Loucy (cell line): Measurements from ENCODE around the gene TRIM58.

Experiments
- H2AFZ ChIP-seq: fragments of 200-600 bp; sonication (generic); 2 replicates; pipeline ENCODE4 v1.6.0; 2016; ENCODE audit warnings: antibody characterized with exemption, mild to moderate bottlenecking, low read length, moderate library complexity
- H3F3A ChIP-seq: fragments of 200-600 bp; 2 replicates; pipeline ENCODE4 v1.6.0; 2016; ENCODE audit warnings: antibody characterized with exemption, low read depth, mild to moderate bottlenecking
- H3K27me3 ChIP-seq: fragments of 200-600 bp; sonication (generic); 2 replicates; pipeline ENCODE4 v1.6.1; 2014; ENCODE audit warnings: low read length, mild to moderate bottlenecking; ENCODE audit not compliant: insufficient read depth, poor library complexity, severe bottlenecking
- H3K36me3 ChIP-seq: fragments of 200-600 bp; sonication (generic); 2 replicates; pipeline ENCODE4 v1.6.1; 2016; ENCODE audit warnings: low read length; ENCODE audit not compliant: insufficient read depth
- H3K4me1 ChIP-seq: fragments of 200-600 bp; sonication (generic); 2 replicates; pipeline ENCODE4 v1.5.1; 2014; ENCODE audit warnings: low read length, mild to moderate bottlenecking; ENCODE audit not compliant: insufficient read depth, poor library complexity, severe bottlenecking
- H3K4me2 ChIP-seq: fragments of 200-600 bp; sonication (generic); 2 replicates; pipeline ENCODE4 v1.6.0; 2014; ENCODE audit warnings: antibody characterized with exemption, low read length, low read depth, mild to moderate bottlenecking; ENCODE audit not compliant: poor library complexity, severe bottlenecking
- H3K4me3 ChIP-seq: fragments of 200-600 bp; sonication (generic); 2 replicates; pipeline ENCODE4 v1.5.1; 2014; ENCODE audit warnings: low read length, mild to moderate bottlenecking, mixed read lengths; ENCODE audit not compliant: poor library complexity, severe bottlenecking
- H3K79me2 ChIP-seq: fragments of 200-600 bp; sonication (generic); 2 replicates; pipeline ENCODE4 v1.6.1; 2014; ENCODE audit warnings: low read length; ENCODE audit not compliant: insufficient read depth
- H3K9ac ChIP-seq: fragments of 200-600 bp; sonication (generic); 2 replicates; pipeline ENCODE4 v1.6.0; 2014; ENCODE audit warnings: mild to moderate bottlenecking, low read depth, low read length, moderate library complexity; ENCODE audit not compliant: poor library complexity, severe bottlenecking
- H3K9me2 ChIP-seq: fragments of 200-600 bp; sonication (generic); replicated peaks from 2 replicates; pipeline ENCODE4 v1.6.1; 2016; ENCODE audit warnings: low read depth, low read length, mixed read lengths
- H3K9me3 ChIP-seq: fragments of 200-600 bp; sonication (generic); 2 replicates; pipeline ENCODE4 v1.6.1; 2014; ENCODE audit warnings: mild to moderate bottlenecking, antibody characterized with exemption, low read length, low read depth; ENCODE audit not compliant: insufficient read depth
- H4K20me1 ChIP-seq: fragments of 200-600 bp; sonication (generic); 2 replicates; pipeline ENCODE4 v1.6.0; 2014; ENCODE audit warnings: antibody characterized with exemption, low read length, mild to moderate bottlenecking; ENCODE audit not compliant: insufficient read depth, poor library complexity, severe bottlenecking
- CTCF ChIP-seq: fragments of 200-600 bp; sonication (generic); conservative IDR thresholded peaks from 2 replicates; pipeline ENCODE4 v1.5.1; 2014; ENCODE audit warnings: mild to moderate bottlenecking, antibody characterized with exemption, low read length
- EZH2phosphoT487 ChIP-seq: fragments of 200-600 bp; IDR thresholded peaks from 2 replicates; pipeline ENCODE4 v1.6.1; 2018; ENCODE audit warnings: antibody characterized with exemption, mild to moderate bottlenecking, moderate library complexity, borderline replicate concordance

Gene TRIM58

GRCh38 chr1:247849616-247850015 is 7.4 kb upstream of the TRIM58 start:
- H3K4me3 ChIP-seq, result no peak overlapping the region
- no peaks in the 10 kb centered on the region; the same call in 1 of the 2 replicates for H3K9me3 ChIP-seq
- H4K20me1 ChIP-seq, result no peaks in the 10 kb centered on the region
- H3K79me2 ChIP-seq, result no peaks in the 10 kb centered on the region
- no peak overlapping the region for H3K4me2 ChIP-seq
- H3K9ac ChIP-seq, result no peak overlapping the region
- no peaks in the 10 kb centered on the region for H3K27me3 ChIP-seq
- H3K4me1 ChIP-seq, result no peaks in the 10 kb centered on the region
- no peaks in the 10 kb centered on the region for H3K36me3 ChIP-seq
- H2AFZ ChIP-seq, result no peak overlapping the region
- TF ChIP-seq CTCF, result no peak
- no peak for TF ChIP-seq EZH2phosphoT487
- H3F3A ChIP-seq, result no peaks in the 10 kb centered on the region
- H3K9me2 ChIP-seq, result no peaks in the 10 kb centered on the region

- Histone ChIP-seq H2AFZ (no peak overlapping the region), H3K27me3 (no peaks in the 10 kb centered on the region), H4K20me1 (no peaks in the 10 kb centered on the region), H3K4me3 (no peak overlapping the region), H3K9ac (no peak overlapping the region), H3F3A (no peaks in the 10 kb centered on the region), H3K9me2 (no peaks in the 10 kb centered on the region), H3K9me3 (no peaks in the 10 kb centered on the region; the same call in 1 of the 2 replicates), H3K79me2 (no peaks in the 10 kb centered on the region), H3K4me1 (no peaks in the 10 kb centered on the region), H3K4me2 (no peak overlapping the region), H3K36me3 (no peaks in the 10 kb centered on the region)
- TF ChIP-seq CTCF (no peak), EZH2phosphoT487 (no peak)
Measured at GRCh38 chr1:247854899-247855545, 2.0 kb upstream of the TRIM58 start.

GRCh38 chr1:247855911-247856310 is 1.1 kb upstream of the TRIM58 start:
- Histone ChIP-seq H3K9me2 (no peaks in the 10 kb centered on the region), H3K27me3 (no peaks in the 10 kb centered on the region), H3K9ac (no peak overlapping the region), H3F3A (no peaks in the 10 kb centered on the region), H4K20me1 (no peaks in the 10 kb centered on the region), H3K4me1 (no peaks in the 10 kb centered on the region), H2AFZ (no peak overlapping the region), H3K79me2 (no peaks in the 10 kb centered on the region), H3K36me3 (no peaks in the 10 kb centered on the region), H3K4me3 (no peak overlapping the region), H3K9me3 (no peaks in the 10 kb centered on the region; the same call in 1 of the 2 replicates), H3K4me2 (no peak overlapping the region)
- no peak for TF ChIP-seq EZH2phosphoT487
- TF ChIP-seq CTCF, result no peak
